GM10266 (cell line): Measurements from ENCODE around the gene PRTN3.
A peak's percentile ranks its signal among the peaks of the same experiment; 100 is the strongest.

Source experiments
- DNase-seq: peaks from one replicate; pipeline ENCODE4 v3.0.0; 2012; ENCODE audit errors: extremely low spot score
- CTCF ChIP-seq: IDR thresholded peaks from 2 replicates; pipeline ENCODE4 v1.5.1; 2012; ENCODE audit warnings: mild to moderate bottlenecking, low read depth; ENCODE audit not compliant: control insufficient read depth, insufficient read depth; ENCODE audit errors: missing control alignments

PRTN3 gene

GRCh38 chr19:810883-811489 is 29.8 kb upstream of the PRTN3 start:
- DNase-seq, result peak; percentile 38

GRCh38 chr19:811506-812048 is 29.2 kb upstream of the PRTN3 start:
- peak; percentile 45 for DNase-seq
- TF ChIP-seq CTCF, result no peak

More at GRCh38 chr19:810883-811489, 29.8 kb upstream of the PRTN3 start:
- no peak for TF ChIP-seq CTCF

- peak; percentile 55 for DNase-seq
- no peak for TF ChIP-seq CTCF
Observed at GRCh38 chr19:812049-812746, 28.6 kb upstream of the PRTN3 start.

- peak; percentile 35 for DNase-seq
- TF ChIP-seq CTCF, result no peak
Observed at GRCh38 chr19:812747-813218, 28.0 kb upstream of the PRTN3 start.

GRCh38 chr19:813219-814151 is 27.3 kb upstream of the PRTN3 start:
- no peak for TF ChIP-seq CTCF

GRCh38 chr19:814152-815078 is 26.4 kb upstream of the PRTN3 start:
- DNase-seq, result peak; percentile 45
- TF ChIP-seq CTCF, result no peak

More at GRCh38 chr19:813219-814151, 27.3 kb upstream of the PRTN3 start:
- DNase-seq, result peak; percentile 62
